Progenitor cell of endocrine pancreas (in vitro differentiated cells): ENCODE data around the gene PEG3. TPM values are rescaled to one million over a fixed set of nuclear protein-coding genes. Genes with fewer than 3 reads are reported as not detected.
"Not testable (repeated sequence)": the region's sequence is repeated elsewhere in the genome, so short reads cannot be mapped to it uniquely, and the experiment has no call there.

Experiments
- DNase-seq: peaks from one replicate; pipeline ENCODE4 v3.0.0; 2021; ENCODE audit warnings: low spot score; ENCODE audit not compliant: unreplicated experiment
- H3K27ac Mint-ChIP-seq: 2 replicates; pipeline ENCODE4 v1.8.0; 2021; ENCODE audit warnings: mild to moderate bottlenecking, moderate library complexity, mixed read lengths
- H3K27me3 Mint-ChIP-seq: 2 replicates; pipeline ENCODE4 v1.8.0; 2021; ENCODE audit warnings: mixed read lengths
- H3K36me3 Mint-ChIP-seq: 2 replicates; pipeline ENCODE4 v1.8.0; 2022; ENCODE audit warnings: mixed read lengths; ENCODE audit not compliant: insufficient read depth
- H3K4me1 Mint-ChIP-seq: 2 replicates; pipeline ENCODE4 v1.8.0; 2021; ENCODE audit warnings: low read depth, mixed read lengths
- H3K4me3 Mint-ChIP-seq: 2 replicates; pipeline ENCODE4 v1.8.0; 2021; ENCODE audit warnings: low read depth, mild to moderate bottlenecking, moderate library complexity, mixed read lengths
- H3K9me3 Mint-ChIP-seq: 2 replicates; pipeline ENCODE4 v1.8.0; 2021; ENCODE audit warnings: low read depth, mixed read lengths
- CTCF ChIP-seq: fragments of 200-600 bp; sonication (generic); IDR thresholded peaks from one replicate; pipeline ENCODE4 v1.5.0; 2021; ENCODE audit warnings: antibody characterized with exemption, mild to moderate bottlenecking; ENCODE audit not compliant: unreplicated experiment
- total RNA-seq: library from RNA; stranded (reverse); gene quantifications from 2 replicates; pipeline ENCODE4 v1.2.1, GENCODE V29; 2021

Gene PEG3
- total RNA-seq, 1 donor from 2014 or later: not detected

- Mint-ChIP-seq H3K4me3 (no peak overlapping the region), H3K36me3 (peaks cover 2% of the 10 kb centered on the region), H3K27ac (no peak overlapping the region), H3K4me1 (no peaks in the 10 kb centered on the region), H3K9me3 (peaks cover 52% of the 10 kb centered on the region), H3K27me3 (no peaks in the 10 kb centered on the region)
- no peak for TF ChIP-seq CTCF
- DNase-seq: no peak
Measured at GRCh38 chr19:56856822-56857221, 16.3 kb upstream of the PEG3 start.

GRCh38 chr19:56852361-56852760, 11.8 kb upstream of the PEG3 start:
- H3K4me3 Mint-ChIP-seq, H3K4me1 Mint-ChIP-seq, H3K36me3 Mint-ChIP-seq, DNase-seq, H3K27ac Mint-ChIP-seq, H3K27me3 Mint-ChIP-seq: not testable (repeated sequence)
- H3K9me3 Mint-ChIP-seq: peaks cover 66% of the 10 kb centered on the region

DNA sequence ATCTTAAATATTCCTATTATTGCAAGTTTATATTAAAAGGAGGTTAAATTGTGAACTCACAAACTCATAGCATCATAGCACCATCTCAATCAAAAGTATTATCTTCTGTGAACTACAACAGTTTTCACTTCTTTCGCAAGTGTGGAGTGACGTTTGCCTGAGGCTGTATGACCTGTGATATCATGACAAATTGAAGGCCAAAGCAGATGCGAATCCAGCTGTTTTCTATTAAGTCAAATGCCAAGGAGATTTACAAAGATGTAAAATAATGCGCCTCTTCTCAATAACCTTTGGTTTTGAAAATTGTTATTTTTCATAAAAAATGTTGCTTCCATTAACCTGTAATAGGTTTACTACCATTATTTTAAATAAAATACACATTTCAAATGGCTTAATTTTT, 7.6 kb upstream of the PEG3 start:
- Mint-ChIP-seq H3K36me3 (peaks cover 2% of the 10 kb centered on the region), H3K4me3 (no peak overlapping the region), H3K4me1 (no peaks in the 10 kb centered on the region), H3K27ac (no peak overlapping the region), H3K27me3 (no peaks in the 10 kb centered on the region), H3K9me3 (peaks cover 58% of the 10 kb centered on the region)
- TF ChIP-seq CTCF: no peak
- DNase-seq: no peak

GRCh38 chr19:56842412-56842811, 1.9 kb upstream of the PEG3 start:
- Mint-ChIP-seq H3K27ac (no peak overlapping the region), H3K4me1 (no peaks in the 10 kb centered on the region), H3K4me3 (no peak overlapping the region), H3K27me3 (no peaks in the 10 kb centered on the region), H3K36me3 (peaks cover 10% of the 10 kb centered on the region), H3K9me3 (peaks cover 33% of the 10 kb centered on the region)
- TF ChIP-seq CTCF: no peak
- DNase-seq: no peak

- Mint-ChIP-seq H3K36me3 (peaks cover 13% of the 10 kb centered on the region), H3K27me3 (no peaks in the 10 kb centered on the region), H3K4me3 (no peak overlapping the region), H3K27ac (no peak overlapping the region), H3K4me1 (no peaks in the 10 kb centered on the region), H3K9me3 (peaks cover 28% of the 10 kb centered on the region)
- no peak for TF ChIP-seq CTCF
- no peak for DNase-seq
Measured at GRCh38 chr19:56841193-56841543, 642 bp upstream of the PEG3 start.

DNA sequence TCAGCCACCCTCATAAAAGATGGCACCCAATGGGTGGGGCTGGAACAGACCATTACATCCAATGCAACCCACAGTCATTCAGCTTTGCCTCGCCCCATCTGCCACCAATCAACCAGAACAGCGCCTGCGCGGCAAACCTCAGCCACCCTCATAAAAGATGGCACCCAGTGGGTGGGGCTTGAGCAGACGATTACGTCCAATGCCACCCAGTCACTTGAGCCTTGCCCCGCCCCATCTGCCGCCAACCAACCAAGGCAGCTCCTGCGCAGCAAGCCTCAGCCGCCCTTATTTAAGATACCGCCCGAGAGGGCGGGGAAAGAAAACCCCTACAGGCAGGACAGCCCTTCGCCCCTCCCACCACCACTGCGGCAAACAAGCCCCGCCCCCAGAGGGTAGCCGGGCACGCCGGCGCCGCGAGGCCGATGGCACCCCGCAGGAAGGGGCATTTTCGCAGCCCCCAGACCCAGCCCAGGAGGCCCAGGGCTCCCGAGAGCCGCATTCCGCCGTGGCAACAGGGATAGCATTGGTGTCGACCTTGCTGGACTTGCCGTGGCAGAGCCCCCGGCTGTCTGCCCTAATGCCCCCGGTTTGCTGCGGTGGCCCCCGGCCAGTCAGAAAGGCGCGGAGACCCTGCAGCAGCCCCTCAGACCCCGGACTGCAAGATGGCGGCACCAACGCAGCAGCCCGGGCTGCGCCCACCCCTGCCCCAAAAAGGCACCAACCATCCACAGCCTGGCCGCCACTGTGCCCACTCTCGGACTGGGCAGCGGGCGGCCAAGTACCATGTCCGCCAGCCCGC, 675 bp downstream of the PEG3 start:
- TF ChIP-seq CTCF: no peak
- Mint-ChIP-seq H3K27me3 (no peaks in the 10 kb centered on the region), H3K4me3 (no peak overlapping the region), H3K4me1 (no peaks in the 10 kb centered on the region), H3K9me3 (peaks cover 35% of the 10 kb centered on the region), H3K27ac (no peak overlapping the region), H3K36me3 (peaks cover 21% of the 10 kb centered on the region)
- no peak for DNase-seq
